ENCODE data around the gene BUD13.

- TF ChIP-seq TAF1 (IDR thresholded peaks at IDR 0.05; ENCODE audit: borderline replicate concordance, low read depth, low read length), result no peak
- TF ChIP-seq RAD21 (IDR thresholded peaks at IDR 0.05; ENCODE audit: low read length), result no peak
- TF ChIP-seq CHD2 (IDR thresholded peaks at IDR 0.05; ENCODE audit: low read length, partially characterized antibody), result no peak
- no peak for TF ChIP-seq POLR2AphosphoS5 (IDR thresholded peaks at IDR 0.05; ENCODE audit: low read depth, low read length)
- TF ChIP-seq, protein P1, sequence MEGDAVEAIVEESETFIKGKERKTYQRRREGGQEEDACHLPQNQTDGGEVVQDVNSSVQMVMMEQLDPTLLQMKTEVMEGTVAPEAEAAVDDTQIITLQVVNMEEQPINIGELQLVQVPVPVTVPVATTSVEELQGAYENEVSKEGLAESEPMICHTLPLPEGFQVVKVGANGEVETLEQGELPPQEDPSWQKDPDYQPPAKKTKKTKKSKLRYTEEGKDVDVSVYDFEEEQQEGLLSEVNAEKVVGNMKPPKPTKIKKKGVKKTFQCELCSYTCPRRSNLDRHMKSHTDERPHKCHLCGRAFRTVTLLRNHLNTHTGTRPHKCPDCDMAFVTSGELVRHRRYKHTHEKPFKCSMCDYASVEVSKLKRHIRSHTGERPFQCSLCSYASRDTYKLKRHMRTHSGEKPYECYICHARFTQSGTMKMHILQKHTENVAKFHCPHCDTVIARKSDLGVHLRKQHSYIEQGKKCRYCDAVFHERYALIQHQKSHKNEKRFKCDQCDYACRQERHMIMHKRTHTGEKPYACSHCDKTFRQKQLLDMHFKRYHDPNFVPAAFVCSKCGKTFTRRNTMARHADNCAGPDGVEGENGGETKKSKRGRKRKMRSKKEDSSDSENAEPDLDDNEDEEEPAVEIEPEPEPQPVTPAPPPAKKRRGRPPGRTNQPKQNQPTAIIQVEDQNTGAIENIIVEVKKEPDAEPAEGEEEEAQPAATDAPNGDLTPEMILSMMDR (IDR thresholded peaks at IDR 0.05), result no peak
- no peak for TF ChIP-seq EZH2phosphoT487 (IDR thresholded peaks at IDR 0.05; ENCODE audit: borderline replicate concordance, low read depth)
- no peak for TF ChIP-seq FOSL2 (IDR thresholded peaks at IDR 0.05; ENCODE audit: borderline replicate concordance, low read depth)
- TF ChIP-seq, protein P2, sequence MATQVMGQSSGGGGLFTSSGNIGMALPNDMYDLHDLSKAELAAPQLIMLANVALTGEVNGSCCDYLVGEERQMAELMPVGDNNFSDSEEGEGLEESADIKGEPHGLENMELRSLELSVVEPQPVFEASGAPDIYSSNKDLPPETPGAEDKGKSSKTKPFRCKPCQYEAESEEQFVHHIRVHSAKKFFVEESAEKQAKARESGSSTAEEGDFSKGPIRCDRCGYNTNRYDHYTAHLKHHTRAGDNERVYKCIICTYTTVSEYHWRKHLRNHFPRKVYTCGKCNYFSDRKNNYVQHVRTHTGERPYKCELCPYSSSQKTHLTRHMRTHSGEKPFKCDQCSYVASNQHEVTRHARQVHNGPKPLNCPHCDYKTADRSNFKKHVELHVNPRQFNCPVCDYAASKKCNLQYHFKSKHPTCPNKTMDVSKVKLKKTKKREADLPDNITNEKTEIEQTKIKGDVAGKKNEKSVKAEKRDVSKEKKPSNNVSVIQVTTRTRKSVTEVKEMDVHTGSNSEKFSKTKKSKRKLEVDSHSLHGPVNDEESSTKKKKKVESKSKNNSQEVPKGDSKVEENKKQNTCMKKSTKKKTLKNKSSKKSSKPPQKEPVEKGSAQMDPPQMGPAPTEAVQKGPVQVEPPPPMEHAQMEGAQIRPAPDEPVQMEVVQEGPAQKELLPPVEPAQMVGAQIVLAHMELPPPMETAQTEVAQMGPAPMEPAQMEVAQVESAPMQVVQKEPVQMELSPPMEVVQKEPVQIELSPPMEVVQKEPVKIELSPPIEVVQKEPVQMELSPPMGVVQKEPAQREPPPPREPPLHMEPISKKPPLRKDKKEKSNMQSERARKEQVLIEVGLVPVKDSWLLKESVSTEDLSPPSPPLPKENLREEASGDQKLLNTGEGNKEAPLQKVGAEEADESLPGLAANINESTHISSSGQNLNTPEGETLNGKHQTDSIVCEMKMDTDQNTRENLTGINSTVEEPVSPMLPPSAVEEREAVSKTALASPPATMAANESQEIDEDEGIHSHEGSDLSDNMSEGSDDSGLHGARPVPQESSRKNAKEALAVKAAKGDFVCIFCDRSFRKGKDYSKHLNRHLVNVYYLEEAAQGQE (IDR thresholded peaks at IDR 0.05; ENCODE audit: low read depth, low read length), result no peak
- no peak for TF ChIP-seq YY1 (IDR thresholded peaks at IDR 0.05; ENCODE audit: low read depth)
Observed at GRCh38 chr11:116736763-116737162, 36.0 kb downstream of the BUD13 start.

Measured in SK-N-SH (cell line).